M059J (cell line): Measurements from ENCODE around the gene JAKMIP1. TPM values are rescaled to one million over a fixed set of nuclear protein-coding genes. Genes with fewer than 3 reads are reported as not detected.
"Not testable (repeated sequence)": the region's sequence is repeated elsewhere in the genome, so short reads cannot be mapped to it uniquely, and the experiment has no call there.

Source experiments
- DNase-seq: peaks from one replicate; pipeline ENCODE4 v3.0.0-alpha.2; 2012; ENCODE audit warnings: low read depth
- total RNA-seq: library from RNA; depleted of rRNA; stranded (reverse); fragments of >200 nt; shearing (Covaris generic); gene quantifications from 2 replicates; pipeline ENCODE4 v1.2.3, GENCODE V29; 2014

Gene JAKMIP1
- total RNA-seq, 1 experiment from 2014 or later = not detected

DNA sequence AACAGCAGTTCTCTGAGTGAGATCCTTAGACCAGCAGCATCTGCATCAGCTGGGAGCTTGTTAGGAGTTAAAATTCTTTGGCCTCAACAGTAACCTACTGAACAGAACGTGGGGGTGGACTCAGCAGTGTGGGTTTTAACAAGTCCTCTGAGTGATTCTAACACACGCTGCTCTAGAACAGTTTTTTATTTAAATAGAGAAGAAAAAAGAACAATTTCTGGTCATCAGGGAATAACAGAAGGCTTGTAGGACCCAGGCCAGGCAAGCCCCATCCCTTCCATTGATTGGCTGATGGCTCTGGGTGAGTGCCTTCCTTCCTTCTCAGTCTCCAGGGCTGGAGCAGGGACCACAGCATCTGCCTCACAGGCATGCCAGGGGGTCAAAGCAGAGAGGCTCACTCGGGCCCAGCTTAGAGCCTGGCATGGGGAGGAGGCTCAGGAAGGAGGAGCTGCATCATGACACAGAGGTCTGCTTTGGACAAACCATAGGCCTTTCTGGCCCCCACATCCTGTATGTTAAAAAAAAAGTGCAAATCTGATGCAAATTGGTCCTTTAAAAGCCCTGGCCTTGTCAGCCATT, 56.7 kb downstream of the JAKMIP1 start:
- DNase-seq = no peak

DNA sequence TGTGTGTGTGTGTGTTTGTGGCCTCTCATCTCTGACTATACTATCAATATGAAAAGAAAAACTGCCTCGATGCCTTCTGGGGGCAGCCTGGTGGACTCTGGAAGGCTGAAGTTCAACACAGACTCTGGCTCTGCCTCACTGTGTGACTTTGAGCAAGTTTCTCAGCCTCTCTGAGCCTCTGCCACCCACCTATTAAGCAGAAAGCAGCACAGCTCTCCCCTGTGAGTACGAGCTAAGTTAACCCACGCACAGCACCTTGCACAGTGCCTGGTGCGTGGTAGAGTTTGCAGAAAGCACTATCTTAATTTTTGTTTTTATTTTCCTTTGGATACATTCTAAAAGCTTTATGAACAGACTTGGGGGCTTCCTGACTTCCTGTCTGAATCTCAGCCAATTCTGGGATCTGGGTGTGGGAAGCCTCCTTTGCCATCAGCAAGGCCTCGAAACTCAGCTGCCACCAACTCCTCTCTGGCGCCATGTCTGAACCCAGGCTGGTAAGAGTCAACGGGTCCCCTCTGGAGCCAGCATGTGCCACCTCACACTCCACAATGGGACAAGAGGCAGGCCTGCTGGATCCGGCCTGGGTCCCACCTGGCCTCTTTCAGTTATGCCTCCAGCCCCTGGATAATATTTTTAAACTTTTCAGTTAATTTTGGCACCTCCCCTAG, 57.3 kb downstream of the JAKMIP1 start:
- no peak for DNase-seq

DNA sequence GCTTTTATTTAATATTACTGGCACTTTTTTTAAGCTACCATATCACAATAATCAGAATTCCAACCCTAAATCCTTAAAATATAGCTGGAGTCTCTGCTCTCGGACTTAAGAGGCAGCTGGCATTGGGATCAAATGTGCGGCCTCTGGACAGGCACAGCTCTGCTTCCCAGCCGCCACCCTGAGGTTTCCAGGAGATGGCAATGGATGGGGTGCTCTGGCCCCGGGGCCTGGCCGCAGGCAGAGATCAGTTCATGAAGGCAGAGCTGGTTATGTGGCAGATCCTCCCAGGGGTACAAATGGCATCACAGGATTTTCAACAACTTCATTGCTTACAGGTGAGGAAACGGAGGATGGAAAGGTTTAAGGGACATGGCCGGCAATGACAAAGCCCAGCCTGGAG, 57.8 kb downstream of the JAKMIP1 start:
- no peak for DNase-seq

DNA sequence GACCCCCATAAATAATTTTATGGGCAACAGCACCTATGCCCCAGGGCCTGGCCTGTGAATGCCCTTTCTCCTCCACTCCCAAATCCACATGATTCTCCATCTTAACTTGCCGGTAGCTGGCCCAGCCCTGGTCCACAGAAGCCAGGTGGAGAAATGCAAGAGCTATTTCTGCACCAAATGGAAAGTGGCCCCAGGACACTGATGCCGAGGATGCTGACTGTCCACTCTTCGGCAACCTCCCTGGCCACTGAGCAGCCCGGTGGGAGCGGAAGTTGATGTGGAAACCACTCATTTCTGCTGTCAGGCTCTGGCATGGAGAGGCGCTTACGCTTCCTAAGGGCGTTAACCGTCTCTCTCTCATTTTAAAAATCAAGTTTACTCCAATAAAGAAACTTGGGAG, 58.8 kb downstream of the JAKMIP1 start:
- DNase-seq = no peak

DNA sequence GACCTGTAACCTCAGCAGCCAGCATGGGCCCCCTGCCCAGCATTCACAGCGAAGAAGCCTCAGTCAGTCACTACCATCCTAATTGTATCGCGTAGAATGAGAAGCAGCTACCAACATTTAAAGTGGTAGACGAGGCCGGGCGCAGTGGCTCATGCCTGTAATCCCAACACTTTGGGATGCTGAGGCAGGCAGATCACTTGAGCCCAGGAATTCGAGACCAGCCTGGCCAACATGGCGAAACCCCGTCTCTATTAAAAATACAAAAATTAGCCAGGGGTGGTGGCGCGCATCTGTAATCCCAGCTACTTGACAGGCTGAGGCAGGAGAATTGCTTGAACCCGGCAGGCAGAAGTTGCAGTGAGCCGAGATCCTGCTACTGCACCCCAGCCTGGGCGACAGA, 59.3 kb downstream of the JAKMIP1 start:
- DNase-seq = not testable (repeated sequence)

DNA sequence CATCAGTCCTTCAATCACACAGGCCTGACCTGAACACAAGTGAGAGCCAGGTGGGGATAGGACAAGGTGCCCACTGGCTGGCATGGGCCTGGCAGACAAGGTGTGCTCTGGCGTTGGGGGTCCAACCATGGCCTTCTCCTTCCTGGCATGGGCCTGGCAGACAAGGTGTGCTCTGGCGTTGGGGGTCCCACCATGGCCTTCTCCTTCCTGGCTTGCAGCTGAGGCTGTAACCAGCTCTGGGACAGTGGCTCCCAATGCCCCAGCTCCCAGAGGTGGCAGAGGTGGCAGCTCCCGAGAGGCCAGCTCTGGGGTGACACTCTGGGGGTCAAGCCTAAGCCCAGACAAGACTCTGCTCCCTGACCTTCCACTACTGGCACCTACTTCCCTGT, 62.6 kb downstream of the JAKMIP1 start:
- DNase-seq = no peak

DNA sequence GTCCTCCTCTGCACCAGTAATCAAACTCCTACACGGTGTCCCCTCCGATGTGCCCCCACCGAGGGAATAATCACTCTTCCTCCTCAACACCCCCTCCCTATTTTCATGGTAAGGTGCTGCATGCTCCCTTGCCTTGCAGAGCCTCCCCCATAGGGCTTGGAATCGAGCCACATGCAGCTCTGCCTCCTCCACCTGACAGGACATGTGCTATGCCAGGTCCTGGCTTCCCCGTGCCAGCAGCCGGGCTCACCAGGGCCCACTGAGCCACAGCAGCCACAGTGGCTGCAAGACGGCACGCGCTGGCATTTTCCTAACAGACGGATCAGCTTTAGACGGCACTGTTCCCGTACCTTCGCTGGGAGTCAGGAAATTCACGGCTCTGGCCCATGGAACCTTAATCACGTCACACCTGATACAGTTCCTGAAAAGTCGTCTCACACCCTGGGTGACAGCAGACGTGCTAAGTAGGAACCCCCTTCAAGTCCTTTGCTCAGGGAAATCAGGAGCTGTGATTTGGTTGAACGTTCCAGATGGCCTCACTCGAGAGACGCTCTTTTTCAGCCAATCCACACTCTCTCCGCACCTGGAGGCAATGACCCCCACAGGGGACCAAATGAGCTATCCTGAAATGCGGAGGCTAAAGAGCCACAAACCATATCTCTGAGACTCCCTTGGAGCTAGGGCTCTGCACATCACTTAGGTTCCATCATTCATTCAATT, 63.2 kb downstream of the JAKMIP1 start:
- DNase-seq = no peak

DNA sequence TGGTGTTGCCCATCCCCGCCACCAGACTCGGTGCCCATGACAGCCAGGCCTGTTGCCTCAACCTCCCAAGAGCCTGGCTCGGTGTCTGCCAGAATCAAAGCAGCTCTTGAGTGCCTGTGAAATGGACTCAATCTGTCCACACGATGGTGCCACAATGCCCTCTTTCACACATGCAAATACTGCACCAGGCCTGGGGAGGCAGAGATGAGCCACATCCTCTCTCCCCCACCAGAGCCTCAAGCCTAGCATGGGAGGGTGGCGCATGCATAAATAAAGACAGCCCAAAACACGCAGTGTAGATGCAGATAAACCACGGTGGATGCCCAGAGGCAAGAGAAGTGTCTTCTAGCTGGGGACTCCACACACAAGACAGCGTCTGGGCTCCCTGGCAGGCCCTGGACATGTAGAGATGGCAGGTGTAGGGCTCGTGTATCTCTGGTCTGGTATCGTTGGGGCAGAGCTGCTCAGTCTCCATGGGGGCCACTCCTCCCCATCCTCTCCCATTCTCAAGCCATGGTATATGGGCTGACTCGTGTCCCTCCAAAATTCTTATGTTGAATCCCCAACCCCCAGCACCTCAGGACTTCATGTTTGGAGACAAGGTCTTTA, 65.6 kb downstream of the JAKMIP1 start:
- DNase-seq = peak; percentile 8

DNA sequence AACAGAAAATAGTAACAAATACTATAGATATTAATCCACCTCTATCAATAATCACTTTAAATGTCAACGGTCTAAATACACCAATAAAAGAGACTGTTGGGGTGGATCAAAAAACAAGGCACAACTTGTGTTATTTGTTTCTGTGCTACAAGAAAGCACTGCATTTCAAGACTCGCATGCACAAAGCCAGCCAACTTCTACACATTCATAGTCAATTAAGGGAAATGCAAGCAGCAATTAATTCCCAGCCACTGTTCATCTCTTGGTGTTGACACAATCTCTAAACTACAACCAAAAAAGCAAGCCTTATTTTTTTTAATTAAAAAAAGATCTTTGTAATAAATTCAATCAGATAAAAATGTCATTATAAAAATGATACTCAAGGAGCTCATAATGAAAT, 67.6 kb downstream of the JAKMIP1 start:
- DNase-seq = no peak

DNA sequence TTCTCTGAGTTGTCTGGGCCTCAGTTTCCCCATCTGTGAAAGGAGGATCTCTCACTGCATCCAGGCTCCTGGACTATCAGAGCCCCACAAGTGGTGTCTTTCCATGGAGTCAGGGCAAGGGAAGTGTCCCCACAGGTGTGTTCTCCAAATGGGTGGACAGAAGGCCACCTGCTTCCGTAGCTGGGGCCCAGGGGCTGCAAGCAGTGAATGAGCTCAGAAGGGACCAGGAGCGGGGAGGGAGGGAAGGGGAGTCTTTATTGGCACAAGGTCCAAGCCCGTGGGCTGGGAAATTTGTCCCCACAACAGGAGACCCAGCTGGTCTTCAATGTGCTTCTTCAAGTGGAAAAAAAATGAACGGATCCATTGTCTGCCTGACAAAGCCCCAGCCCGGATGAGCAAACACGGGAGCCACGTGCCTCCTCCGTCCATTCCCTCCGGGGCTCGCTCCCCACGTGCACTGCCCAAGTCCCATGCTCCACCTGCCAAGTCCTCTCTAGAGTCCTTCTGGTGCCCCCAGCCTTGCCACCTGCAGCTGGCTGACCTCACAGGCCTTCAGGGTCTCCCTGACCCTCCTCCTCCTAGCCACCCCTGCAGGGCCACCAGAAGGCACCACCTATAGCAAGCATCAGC, 72.0 kb downstream of the JAKMIP1 start:
- DNase-seq = no peak

DNA sequence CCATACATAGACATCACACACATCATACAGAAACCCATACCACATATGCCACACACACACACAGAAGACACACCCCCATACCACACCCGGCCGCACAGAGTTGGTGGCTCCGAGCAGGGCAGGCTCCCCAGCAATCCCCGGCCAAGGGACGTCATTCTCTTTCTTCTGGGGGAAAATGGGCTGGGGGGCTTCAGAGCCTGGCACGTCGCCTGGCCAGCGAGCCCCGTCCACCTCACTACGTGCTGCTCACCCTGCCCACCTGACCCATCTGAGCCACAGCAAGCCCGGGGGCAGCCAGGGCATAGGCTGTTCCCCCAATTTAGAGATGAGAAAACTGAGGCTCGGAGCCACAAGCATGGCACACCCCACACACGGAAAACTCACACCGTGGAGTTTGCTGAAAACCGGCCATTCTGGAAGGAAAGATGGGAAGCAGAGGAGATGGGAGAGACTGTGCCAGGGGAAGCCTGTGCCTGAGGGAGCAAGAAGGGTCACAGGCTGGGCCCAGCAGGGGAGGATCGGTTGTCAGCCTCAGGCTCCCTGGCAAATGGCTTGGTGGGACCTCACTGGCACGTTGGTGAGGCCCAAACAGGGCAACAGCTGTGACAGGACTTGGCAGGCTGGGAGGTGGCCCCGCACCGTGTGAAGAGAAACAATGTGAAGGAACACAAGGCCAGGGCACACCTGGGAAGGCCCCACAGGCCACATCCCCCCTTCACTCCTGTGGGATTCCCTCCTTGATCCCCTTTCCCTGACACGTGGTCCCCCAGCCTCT, 73.2 kb downstream of the JAKMIP1 start:
- no peak for DNase-seq

DNA sequence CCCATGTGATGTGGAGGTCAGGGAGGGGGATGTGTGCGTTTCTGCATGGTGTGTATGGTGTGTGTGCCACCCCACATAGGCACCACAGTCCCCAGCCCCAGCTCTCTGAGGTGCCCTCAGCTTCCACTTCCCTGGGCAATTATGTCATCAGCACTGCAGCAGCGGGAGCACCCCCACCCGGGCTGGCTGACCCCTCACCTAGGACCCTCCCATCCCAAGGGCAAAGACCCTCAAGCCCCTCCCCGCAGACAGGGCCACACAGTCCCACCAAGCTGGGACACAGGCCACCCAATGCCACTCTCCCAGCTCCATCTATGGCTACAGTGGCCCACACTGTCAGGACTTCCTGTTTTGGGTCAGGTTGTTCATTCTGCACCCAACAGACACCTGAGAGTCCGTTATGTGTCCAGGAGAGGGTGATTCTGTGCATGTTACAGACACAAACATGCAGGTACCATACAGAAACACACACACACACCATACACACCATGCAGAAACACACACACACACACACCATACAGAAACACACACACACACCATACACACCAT, 75.2 kb downstream of the JAKMIP1 start:
- DNase-seq = no peak

DNA sequence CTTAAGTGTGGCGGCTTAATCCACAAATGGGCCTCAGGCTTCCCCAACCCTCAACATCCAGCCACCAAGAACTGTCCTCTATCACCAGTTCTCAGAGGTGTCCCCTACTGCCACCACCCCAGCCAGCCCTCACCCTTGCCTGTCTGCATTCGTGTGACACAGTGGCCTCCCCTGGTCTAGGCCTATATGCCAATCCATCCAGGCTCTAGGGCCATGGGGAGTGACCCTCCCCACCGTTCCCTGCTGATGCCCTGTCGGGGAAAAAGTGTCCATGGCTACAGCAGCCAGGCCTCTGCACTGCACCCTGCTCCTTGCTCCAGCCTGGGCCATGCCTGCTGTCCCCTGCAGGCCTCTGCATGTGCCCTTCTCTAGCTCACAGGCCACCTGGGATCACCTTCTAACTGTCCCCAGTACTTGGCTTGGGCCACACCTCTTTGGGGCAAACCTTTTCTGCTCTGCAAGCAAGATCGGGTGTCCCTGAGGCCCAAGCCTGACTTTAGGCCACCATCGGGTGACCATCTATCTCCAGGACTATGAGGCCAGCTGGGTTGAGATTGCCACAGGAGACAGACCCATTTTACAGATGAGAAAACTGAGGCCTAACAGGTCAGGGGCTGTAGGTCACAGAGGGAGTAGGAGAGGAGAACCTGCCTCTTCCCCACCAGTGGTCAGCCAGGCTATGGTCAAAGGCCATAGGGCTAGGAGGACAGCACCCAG, 75.8 kb downstream of the JAKMIP1 start:
- DNase-seq = no peak

DNA sequence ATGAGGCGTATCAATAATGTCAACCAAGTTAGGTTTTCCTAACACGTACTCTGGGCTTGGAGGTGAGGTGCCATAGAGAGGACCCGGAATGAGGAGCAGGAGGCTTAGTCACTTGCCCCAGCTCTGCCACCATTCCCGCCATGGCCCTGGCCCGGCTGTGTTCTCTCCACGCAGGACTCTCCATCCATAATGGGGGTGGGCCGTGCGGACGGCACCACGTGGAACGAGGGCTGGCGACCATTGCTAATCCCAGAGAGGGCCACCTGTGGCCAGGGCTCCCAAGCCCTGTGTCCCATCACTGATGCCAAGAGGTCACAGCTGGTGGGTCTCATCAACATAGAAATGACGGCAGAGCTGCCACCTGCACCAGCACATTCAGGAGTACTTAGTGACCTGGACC, 76.4 kb downstream of the JAKMIP1 start:
- DNase-seq = no peak

DNA sequence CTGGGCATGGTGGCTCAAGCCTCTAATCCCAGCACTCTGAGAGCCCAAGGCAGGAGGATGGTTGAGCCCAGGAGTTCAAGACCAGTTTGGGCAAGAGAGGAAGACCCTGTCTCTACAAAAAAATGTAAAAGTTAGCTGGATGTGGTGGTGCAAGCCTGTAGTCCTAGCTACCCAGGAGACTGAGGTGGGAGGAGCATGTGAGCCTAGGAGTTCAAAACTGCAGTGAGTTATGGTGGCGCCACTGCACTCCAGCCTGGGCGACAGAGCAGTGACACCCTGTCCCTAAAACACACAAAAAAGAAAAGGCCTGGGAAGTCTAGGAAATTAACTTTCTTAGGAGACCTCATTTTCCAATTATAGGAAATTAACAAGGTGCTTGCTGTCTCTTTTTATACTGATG, 76.8 kb downstream of the JAKMIP1 start:
- DNase-seq = no peak

DNA sequence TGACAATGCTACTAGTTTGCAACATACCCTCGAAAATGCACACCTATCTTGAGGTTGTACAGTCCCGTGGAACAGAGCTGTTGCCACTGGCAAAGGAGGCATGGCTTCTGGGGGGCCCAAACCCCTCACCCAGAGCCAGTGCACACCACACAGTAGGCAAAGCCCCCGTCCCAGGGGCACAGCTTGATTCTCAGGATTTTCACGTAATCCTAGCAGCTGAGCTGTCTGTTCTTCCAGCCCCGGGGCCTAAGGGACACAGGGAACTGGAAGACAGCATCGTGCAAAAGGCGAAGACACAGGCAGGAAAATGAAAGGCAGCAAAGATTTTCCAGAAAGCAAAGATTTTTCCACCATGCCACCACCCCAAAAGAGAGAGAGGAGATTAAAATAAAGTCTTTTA, 77.2 kb downstream of the JAKMIP1 start:
- no peak for DNase-seq

DNA sequence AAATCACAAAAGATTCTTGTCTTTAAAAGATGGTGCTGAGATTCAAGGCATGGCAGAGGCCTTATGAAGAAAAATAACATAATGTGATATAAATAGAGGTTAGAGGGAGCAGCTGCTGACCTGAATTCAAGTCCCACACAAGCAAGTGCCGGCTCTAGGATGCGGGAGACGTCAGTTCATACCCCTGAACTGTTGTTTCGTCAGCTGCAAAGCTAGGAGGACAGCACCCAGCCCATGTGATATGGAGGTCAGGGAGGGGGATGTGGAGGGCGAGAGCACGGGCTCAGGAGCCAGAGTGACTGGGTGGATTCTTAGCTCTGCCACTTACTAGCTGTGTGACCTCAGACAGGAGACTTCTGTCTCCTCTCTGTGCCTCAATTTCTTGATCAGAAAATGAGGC, 77.9 kb downstream of the JAKMIP1 start:
- DNase-seq = no peak

DNA sequence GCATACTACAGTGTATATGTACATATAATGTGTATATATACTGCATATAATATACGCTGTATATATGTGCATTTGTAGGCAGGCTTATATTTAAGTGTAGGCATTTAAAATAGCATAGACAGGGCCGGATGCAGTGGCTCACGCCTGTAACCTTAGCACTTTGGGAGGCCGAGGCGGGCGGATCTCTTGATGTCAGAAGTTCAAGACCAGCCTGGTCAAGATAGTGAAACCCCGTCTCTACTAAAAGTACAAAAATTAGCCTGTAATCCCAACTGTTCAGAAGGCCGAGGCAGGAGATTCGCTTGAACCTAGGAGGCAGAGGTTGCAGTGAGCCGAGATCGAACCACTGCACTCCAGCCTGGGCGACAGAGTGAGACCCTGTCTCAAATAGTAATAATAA, 78.4 kb downstream of the JAKMIP1 start:
- DNase-seq = no peak

DNA sequence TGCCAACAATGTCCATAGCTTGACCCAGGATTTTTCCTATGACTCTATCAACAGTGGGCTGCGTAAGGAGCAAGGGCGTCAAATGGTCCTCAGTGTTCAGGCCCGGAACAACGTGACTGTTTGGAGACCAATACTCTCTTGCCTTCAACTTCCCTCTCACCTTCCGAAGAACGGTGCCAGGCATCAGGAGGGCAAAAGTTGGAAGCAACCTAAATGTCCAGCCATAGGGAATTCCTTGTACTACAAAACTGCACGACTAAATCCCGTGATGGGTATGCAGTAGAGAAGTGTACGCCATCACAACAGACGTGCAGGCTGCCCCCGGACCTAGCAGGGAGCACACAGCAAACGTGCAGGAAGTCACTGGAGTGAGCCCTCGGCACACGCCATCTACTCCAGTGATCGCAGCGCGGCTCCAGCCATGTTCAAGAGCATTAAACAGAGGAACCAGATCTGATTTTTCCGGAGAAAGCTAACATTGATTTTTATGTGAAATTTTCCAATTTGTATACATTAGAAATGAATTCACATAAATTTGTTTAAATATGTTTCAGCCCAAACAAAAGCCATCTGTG, 79.0 kb downstream of the JAKMIP1 start:
- DNase-seq = no peak

DNA sequence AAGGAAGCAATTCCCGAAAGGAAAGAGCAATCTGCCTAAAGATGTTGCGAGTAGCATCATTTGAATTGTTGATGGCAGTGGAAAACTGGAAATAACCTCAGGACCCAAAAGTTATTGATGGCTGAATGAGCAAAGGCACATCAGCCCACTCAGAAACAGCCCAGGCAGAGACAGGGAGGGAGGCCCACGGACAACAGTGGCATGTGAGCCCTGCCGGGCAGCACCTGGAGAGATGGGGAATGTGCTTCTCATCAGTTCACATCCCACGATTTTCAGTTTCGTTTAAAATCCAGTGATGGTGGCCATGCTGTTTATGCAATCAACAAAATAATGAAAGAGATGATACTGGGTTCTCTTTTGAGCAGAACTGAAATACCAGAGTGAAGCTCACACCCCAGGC, 80.0 kb downstream of the JAKMIP1 start:
- no peak for DNase-seq
